ENCODE measurements around the gene THADA. TPM values are rescaled to one million over a fixed set of nuclear protein-coding genes. Genes with fewer than 3 reads are reported as not detected.

THADA gene
- total and polyA plus RNA-seq, 12 donors: 7.5 to 18.0 (median 15.2) TPM

DNA sequence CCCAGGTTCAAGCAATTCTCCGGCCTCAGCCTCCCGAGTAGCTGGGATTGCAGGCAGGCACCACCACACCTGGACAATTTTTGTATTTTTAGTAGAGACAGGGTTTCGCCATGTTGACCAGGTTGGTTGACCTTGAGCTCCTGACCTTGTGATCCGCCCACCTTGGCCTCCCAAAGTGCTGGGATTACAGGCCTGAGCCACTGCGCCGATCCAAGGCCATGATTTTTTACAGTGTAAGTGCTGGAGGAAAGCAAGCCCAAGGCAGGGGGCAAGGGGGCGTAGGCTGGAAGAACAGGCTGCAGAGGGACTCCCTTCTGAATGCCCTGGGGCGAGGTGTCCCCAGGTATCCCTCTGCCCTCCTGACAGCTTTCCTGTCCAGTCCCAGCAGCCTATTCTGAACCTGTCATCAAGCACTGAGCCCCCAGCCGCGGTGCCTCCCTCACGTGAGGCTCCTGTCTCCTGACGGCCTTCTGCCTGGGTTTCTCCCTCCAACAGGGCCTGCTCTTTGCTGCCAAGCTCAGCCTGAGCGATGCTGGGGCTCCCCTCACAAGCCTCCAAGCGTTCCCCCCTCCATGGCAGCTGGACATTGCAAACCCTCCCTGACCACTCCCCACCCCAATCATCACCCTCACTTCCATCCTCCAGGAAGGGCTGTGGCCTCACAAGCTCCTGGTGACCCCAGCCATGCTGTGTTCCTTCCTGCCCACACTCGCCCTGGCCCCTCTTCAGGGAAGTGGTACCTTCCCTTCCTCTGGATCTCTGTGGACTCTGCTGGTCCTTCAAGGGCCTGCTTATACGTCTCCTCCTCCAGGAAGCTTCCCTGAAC lies 407.1 kb downstream of the THADA start:
- DNase-seq (no peak), ATAC-seq (no peak)
- H3K4me1 ChIP-seq: peaks cover 0 to 40% (median 0%) of the 10 kb centered on the region in 9 donors
- 94 to 95% methylated on average over 16 of the region's 16 CpGs for WGBS, 2 donors
- no peaks in the 10 kb centered on the region for H3K36me3 ChIP-seq
- no peaks in the 10 kb centered on the region for H3K27me3 ChIP-seq
- intact Hi-C loops (cut with DNase I): no loop called here
- H3K9me3 ChIP-seq: no peaks in the 10 kb centered on the region
- no peak overlapping the region for H3K4me3 ChIP-seq
- no peak overlapping the region for H3K27ac ChIP-seq
- TF ChIP-seq, protein P1, sequence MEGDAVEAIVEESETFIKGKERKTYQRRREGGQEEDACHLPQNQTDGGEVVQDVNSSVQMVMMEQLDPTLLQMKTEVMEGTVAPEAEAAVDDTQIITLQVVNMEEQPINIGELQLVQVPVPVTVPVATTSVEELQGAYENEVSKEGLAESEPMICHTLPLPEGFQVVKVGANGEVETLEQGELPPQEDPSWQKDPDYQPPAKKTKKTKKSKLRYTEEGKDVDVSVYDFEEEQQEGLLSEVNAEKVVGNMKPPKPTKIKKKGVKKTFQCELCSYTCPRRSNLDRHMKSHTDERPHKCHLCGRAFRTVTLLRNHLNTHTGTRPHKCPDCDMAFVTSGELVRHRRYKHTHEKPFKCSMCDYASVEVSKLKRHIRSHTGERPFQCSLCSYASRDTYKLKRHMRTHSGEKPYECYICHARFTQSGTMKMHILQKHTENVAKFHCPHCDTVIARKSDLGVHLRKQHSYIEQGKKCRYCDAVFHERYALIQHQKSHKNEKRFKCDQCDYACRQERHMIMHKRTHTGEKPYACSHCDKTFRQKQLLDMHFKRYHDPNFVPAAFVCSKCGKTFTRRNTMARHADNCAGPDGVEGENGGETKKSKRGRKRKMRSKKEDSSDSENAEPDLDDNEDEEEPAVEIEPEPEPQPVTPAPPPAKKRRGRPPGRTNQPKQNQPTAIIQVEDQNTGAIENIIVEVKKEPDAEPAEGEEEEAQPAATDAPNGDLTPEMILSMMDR (IDR thresholded peaks at IDR 0.05): no peak

DNA sequence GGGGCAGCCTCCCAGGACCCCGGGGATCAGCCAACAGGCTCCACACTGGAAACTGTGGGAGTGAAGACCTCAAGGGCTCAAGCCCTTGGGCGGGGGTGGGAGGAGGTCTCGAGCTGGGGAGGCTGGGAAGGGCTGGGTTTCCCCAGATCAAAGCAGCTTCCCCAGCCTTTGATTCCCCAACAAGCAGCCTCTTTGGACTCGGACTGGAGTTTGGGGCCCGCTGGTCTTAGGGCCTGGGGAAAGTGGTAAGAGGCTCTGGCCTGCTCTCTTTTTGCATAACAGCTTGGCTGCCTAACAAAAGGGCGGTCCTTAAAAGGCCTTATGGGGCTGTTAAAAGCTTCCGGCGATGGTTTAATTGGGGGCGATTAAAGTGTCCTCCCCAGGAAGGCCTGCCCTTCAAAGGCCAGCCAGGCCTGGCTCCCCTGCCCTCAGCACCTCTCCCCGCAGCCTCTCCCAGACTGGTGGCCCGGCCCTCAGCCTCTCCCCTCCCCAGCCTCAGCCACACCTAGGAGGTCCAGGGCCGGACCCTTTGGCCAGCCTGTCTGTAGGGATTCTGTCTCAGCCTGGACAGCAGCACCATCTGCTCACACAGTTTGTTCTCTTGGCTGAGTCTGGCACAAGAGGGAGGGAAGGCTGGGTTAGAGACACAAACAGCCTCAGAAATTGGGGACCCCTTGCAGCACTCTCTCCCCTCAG lies 409.0 kb downstream of the THADA start:
- Histone ChIP-seq H3K27me3 (no peaks in the 10 kb centered on the region), H3K36me3 (no peaks in the 10 kb centered on the region), H3K27ac (peak overlapping the region in 3 of 10 donors; percentile 9 to 64 (median 25)), H3K9me3 (no peaks in the 10 kb centered on the region), H3K4me1 (peaks cover 0 to 29% (median 0%) of the 10 kb centered on the region in 9 donors), H3K4me3 (no peak overlapping the region)
- intact Hi-C loops (cut with DNase I): no loop called here
- TF ChIP-seq, protein P1 (IDR thresholded peaks at IDR 0.05): no peak
- ATAC-seq (peak in 7 of 8 donors; percentile 15 to 60 (median 29)), DNase-seq (no peak)
- 67 to 81% methylated on average over 12 of the region's 12 CpGs for WGBS, 2 donors

DNA sequence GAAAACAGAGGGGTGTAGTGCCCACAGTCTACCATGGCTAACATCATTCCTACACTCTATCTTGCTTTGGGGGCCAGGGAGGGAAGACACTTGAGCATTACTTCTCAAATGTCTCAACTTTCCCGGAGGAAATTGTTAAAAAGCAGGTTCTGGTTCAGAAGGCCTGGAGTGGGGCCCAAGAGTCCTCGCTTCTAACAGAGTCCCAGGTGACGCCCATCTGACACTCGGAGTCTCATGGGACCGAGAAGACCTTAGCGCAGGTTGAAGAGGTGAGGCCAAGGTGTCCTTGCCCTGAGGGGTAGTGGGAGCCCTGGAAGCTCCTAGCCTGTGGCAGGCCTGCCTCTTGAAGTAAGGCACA lies 409.5 kb downstream of the THADA start:
- intact Hi-C loops (cut with DNase I): no loop called here
- H3K27ac ChIP-seq: peak overlapping the region in 2 of 10 donors; percentile 9 to 64

DNA sequence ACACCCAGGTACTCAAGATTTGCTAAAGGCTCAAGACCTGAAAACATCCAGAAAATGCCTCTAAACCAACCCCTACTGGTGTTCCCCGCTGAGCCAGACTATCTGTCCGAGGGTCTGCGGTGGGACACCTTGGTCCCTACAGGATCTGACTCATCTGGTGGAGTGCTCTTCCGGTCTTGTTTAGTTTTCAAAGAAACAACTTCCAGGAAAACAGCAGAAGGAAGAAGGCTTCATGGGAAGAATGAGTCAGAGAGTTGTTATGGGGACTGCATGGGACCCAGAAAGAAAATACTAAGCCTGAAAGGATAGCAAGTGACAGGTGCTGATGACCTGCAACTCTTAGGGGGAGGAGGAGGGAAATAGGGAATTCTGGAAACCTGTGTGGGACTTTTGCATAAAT lies 410.7 kb downstream of the THADA start:
- intact Hi-C loops (cut with DNase I): no loop called here
- 78 to 79% methylated on average over 4 of the region's 4 CpGs for WGBS, 2 donors
- ATAC-seq: peak in 1 of 8 donors; percentile 55

More for the DNA sequence above, 409.5 kb downstream of the THADA start:
- DNase-seq (no peak), ATAC-seq (no peak)
- 94 to 97% methylated on average over 6 of the region's 6 CpGs for WGBS, 2 donors
- TF ChIP-seq, protein P1 (IDR thresholded peaks at IDR 0.05): no peak
- H3K4me1 ChIP-seq: peaks cover 0 to 28% (median 0%) of the 10 kb centered on the region in 9 donors
- H3K27me3 ChIP-seq: no peaks in the 10 kb centered on the region
- H3K4me3 ChIP-seq: no peak overlapping the region
- no peaks in the 10 kb centered on the region for H3K36me3 ChIP-seq
- H3K9me3 ChIP-seq: no peaks in the 10 kb centered on the region

More for the DNA sequence above, 410.7 kb downstream of the THADA start:
- Histone ChIP-seq H3K9me3 (no peaks in the 10 kb centered on the region), H3K4me3 (no peak overlapping the region), H3K27ac (peak overlapping the region in 1 of 10 donors; percentile 48), H3K27me3 (no peaks in the 10 kb centered on the region), H3K4me1 (peaks cover 0 to 31% (median 0%) of the 10 kb centered on the region in 9 donors), H3K36me3 (no peaks in the 10 kb centered on the region)
- TF ChIP-seq, protein P1 (IDR thresholded peaks at IDR 0.05): no peak
- DNase-seq: no peak

Measured in heart right ventricle (tissue), 16 donors.